Trophoblast cell (in vitro differentiated cells and primary cell): ENCODE results near the gene CSH1.
"Not testable (repeated sequence)": the region's sequence is repeated elsewhere in the genome, so short reads cannot be mapped to it uniquely, and the experiment has no call there.

Experiments used
- DNase-seq, 2 donors: peaks; one replicate each; pipeline ENCODE4 v3.0.0-alpha.2; 2016
- H2AFZ ChIP-seq: 2 replicates; pipeline ENCODE4 v1.6.1; 2013; ENCODE audit warnings: low read length, moderate library complexity, mild to moderate bottlenecking; ENCODE audit not compliant: insufficient read depth, poor library complexity
- H2AK5ac ChIP-seq: 2 replicates; pipeline ENCODE4 v1.6.1; 2013; ENCODE audit warnings: mild to moderate bottlenecking, low read length
- H2BK120ac ChIP-seq: 2 replicates; pipeline ENCODE4 v1.6.1; 2013; ENCODE audit warnings: low read length, mild to moderate bottlenecking, moderate library complexity; ENCODE audit not compliant: insufficient read depth, poor library complexity
- H2BK12ac ChIP-seq: 2 replicates; pipeline ENCODE4 v1.6.1; 2013; ENCODE audit warnings: mild to moderate bottlenecking, low read length, moderate library complexity
- H2BK5ac ChIP-seq: 2 replicates; pipeline ENCODE4 v1.6.1; 2013; ENCODE audit warnings: low read length, low read depth, moderate library complexity, mild to moderate bottlenecking; ENCODE audit not compliant: poor library complexity
- H3K14ac ChIP-seq: 2 replicates; pipeline ENCODE4 v1.6.1; 2013; ENCODE audit warnings: mild to moderate bottlenecking, low read length
- H3K18ac ChIP-seq: 2 replicates; pipeline ENCODE4 v1.6.1; 2013; ENCODE audit warnings: mild to moderate bottlenecking, low read length
- H3K23ac ChIP-seq: 2 replicates; pipeline ENCODE4 v1.6.1; 2013; ENCODE audit warnings: low read length
- H3K27ac ChIP-seq: 2 replicates; pipeline ENCODE4 v1.5.1; 2013; ENCODE audit warnings: low read depth, mild to moderate bottlenecking, inconsistent platforms, low read length, moderate library complexity
- H3K27me3 ChIP-seq: 2 replicates; pipeline ENCODE4 v1.6.1; 2013; ENCODE audit warnings: inconsistent platforms, mild to moderate bottlenecking, low read length, moderate library complexity; ENCODE audit not compliant: insufficient read depth
- H3K36me3 ChIP-seq, 2 experiments: 1 replicate in 1 of 2; 2 replicates in 1 of 2; pipeline ENCODE4 v1.6.1; 2013; ENCODE audit warnings: low read length in 2 of 2, mild to moderate bottlenecking in 2 of 2, moderate library complexity in 1 of 2; ENCODE audit not compliant: insufficient read depth in 2 of 2, control insufficient read depth in 1 of 2
- H3K4ac ChIP-seq: 2 replicates; pipeline ENCODE4 v1.6.1; 2013; ENCODE audit warnings: low read depth, mild to moderate bottlenecking, low read length, moderate library complexity
- H3K4me1 ChIP-seq, 2 experiments: 1 replicate in 1 of 2; 2 replicates in 1 of 2; pipeline ENCODE4 v1.6.1; 2013; ENCODE audit warnings: low read length in 2 of 2, mild to moderate bottlenecking in 2 of 2, moderate library complexity in 1 of 2; ENCODE audit not compliant: insufficient read depth in 2 of 2, control insufficient read depth in 1 of 2
- H3K4me2 ChIP-seq: 2 replicates; pipeline ENCODE4 v1.6.1; 2013; ENCODE audit warnings: inconsistent platforms, mild to moderate bottlenecking, low read length, moderate library complexity
- H3K4me3 ChIP-seq: 2 replicates; pipeline ENCODE4 v1.5.1; 2013; ENCODE audit warnings: mild to moderate bottlenecking, low read depth, low read length, inconsistent platforms
- H3K79me1 ChIP-seq: one replicate; pipeline ENCODE4 v1.6.1; 2013; ENCODE audit warnings: low read length
- H3K79me2 ChIP-seq: 2 replicates; pipeline ENCODE4 v1.6.1; 2013; ENCODE audit warnings: low read length, mild to moderate bottlenecking; ENCODE audit not compliant: control insufficient read depth, insufficient read depth, poor library complexity
- H3K9ac ChIP-seq: 2 replicates; pipeline ENCODE4 v1.6.1; 2013; ENCODE audit warnings: mild to moderate bottlenecking, low read length
- H3K9me3 ChIP-seq: 2 replicates; pipeline ENCODE4 v1.6.1; 2013; ENCODE audit warnings: low read depth, mild to moderate bottlenecking, control low read depth, inconsistent platforms, low read length; ENCODE audit not compliant: insufficient read depth
- H4K12ac ChIP-seq: 2 replicates; pipeline ENCODE4 v1.6.1; 2013; ENCODE audit warnings: low read depth, mild to moderate bottlenecking, low read length, moderate library complexity
- H4K8ac ChIP-seq: 2 replicates; pipeline ENCODE4 v1.6.1; 2013; ENCODE audit warnings: low read depth, mild to moderate bottlenecking, low read length, moderate library complexity
- H4K91ac ChIP-seq: one replicate; pipeline ENCODE4 v1.6.1; 2013; ENCODE audit warnings: low read depth, mild to moderate bottlenecking, low read length, moderate library complexity
- WGBS: extraction: QIAGEN DNeasy Blood & Tissue Kit; methylation state at CpG from one replicate; pipeline ENCODE4 v1.1.7; 2013; ENCODE audit warnings: missing lambda C conversion rate; ENCODE audit not compliant: insufficient read length, insufficient coverage; ENCODE audit errors: extremely low coverage; 5-methylcytosine and 5-hydroxymethylcytosine counted together

The CSH1 gene

DNA sequence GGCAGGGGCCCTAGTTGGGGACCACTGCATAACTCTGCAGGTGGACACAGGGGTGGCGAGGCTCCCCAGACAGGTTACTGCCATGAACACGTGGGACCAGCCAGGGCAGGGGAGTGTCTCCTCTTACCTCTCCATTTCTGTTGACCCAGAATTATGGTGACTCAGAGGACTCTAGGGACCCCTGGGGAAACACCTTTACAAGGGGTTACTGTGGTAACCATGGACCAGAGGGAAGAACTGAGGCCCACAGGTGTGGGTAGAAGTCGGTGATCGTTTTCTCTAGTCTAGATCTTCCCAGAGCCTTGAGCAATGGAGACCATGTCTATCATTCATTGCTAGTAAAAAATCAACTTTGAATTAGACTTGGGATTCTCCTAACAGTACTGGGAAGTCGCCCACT lies 24.4 kb upstream of the CSH1 start:
- not testable (repeated sequence) for H3K79me1 ChIP-seq, H3K18ac ChIP-seq, H3K14ac ChIP-seq, H2BK120ac ChIP-seq, H3K4me2 ChIP-seq, H3K4ac ChIP-seq, H3K4me1 ChIP-seq, H3K9me3 ChIP-seq, H3K9ac ChIP-seq, H3K36me3 ChIP-seq, H2BK12ac ChIP-seq, H4K91ac ChIP-seq, H4K8ac ChIP-seq, H4K12ac ChIP-seq, H3K79me2 ChIP-seq, H3K27ac ChIP-seq, H3K4me3 ChIP-seq, H2BK5ac ChIP-seq, H2AFZ ChIP-seq, H3K27me3 ChIP-seq, DNase-seq, H3K23ac ChIP-seq, H2AK5ac ChIP-seq
- no CpG with 5 or more reads among the region's 5 CpGs for WGBS

DNA sequence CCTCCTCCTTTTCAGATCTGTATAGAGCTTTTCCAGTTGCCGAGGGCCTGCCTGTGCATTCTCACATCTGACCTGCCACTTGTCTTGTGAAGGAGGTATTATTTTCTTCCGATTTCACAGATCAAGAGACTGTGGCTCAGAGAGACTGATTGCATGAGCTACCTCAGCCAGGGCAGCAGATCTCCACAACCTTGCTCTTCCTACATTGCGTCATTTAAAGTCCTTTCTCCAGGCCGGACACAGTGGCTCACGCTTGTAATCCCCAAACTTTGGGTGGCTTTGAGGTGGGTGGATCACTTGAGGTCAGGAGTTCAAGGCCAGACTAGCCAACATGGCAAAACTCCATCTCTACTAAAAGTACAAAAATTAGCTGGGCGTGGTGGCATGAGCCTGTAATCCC lies 23.7 kb upstream of the CSH1 start:
- WGBS: no CpG with 5 or more reads among the region's 6 CpGs
- H3K14ac ChIP-seq, H4K91ac ChIP-seq, H3K23ac ChIP-seq, H3K27me3 ChIP-seq, H3K4ac ChIP-seq, H3K4me3 ChIP-seq, H3K27ac ChIP-seq, H2BK120ac ChIP-seq, H4K12ac ChIP-seq, H3K9ac ChIP-seq, H3K79me1 ChIP-seq, H3K18ac ChIP-seq, H3K4me2 ChIP-seq, H3K79me2 ChIP-seq, DNase-seq, H3K9me3 ChIP-seq, H2BK5ac ChIP-seq, H2AFZ ChIP-seq, H2AK5ac ChIP-seq, H2BK12ac ChIP-seq, H3K4me1 ChIP-seq, H3K36me3 ChIP-seq, H4K8ac ChIP-seq: not testable (repeated sequence)

DNA sequence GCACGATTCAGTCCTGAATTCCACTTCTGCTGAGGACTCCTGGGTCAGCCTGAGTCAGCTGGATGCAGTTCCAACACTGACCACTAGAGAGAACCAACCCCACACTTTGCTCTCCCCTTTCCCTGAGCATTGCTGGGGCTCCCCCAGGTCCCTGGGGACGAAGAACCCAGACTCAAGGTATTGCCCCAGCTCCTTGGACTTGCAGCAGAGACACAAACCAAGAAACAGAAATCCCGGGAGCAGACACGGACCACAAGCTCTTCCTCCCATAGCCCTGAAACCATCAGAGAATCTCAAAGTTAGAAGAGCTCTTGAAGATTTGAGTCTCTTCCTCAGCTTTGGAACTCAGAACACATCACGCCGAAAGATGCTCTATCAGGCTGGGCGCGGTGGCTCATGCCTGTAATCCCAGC lies 22.9 kb upstream of the CSH1 start:
- H3K79me1 ChIP-seq: no peaks in the 10 kb centered on the region
- no CpG with 5 or more reads among the region's 8 CpGs for WGBS

DNA sequence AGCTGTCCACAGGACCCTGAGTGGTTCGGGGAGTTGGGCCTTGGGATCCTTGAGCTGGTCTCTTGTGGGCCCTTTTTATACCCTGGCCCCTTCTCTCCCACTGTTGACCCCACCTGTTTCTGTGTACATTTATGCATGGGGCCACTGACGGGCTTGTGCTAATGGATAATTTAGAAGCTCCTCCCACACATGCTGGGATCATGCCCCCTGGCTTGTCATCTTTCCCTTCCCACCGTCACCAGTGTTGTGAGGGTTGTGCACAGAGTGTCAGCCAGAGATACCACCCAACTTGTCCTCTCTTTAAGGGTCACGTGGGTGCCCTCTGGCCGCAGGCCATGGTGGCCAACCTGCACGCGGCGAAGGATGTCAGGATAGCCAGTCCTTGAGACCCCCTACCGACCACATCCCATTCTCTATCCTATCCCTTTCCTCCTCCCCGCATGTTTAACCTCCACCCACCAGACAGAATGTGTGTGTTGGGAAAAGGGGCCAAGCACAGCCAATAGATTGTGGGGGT lies 22.5 kb upstream of the CSH1 start, which contains the start of gene GH1:
Gene GH1, minus strand, starts transcription at position 51 of the 517 bp plus-strand sequence. CDS start 63 bp downstream, outside the sequence.
- not testable (repeated sequence) for H3K23ac ChIP-seq, H3K18ac ChIP-seq, H2BK12ac ChIP-seq, H3K4me1 ChIP-seq, DNase-seq, H3K14ac ChIP-seq, H2AFZ ChIP-seq, H3K9ac ChIP-seq, H2BK120ac ChIP-seq, H3K9me3 ChIP-seq, H3K79me1 ChIP-seq, H3K4me3 ChIP-seq, H3K4me2 ChIP-seq, H3K27ac ChIP-seq, H4K91ac ChIP-seq, H3K27me3 ChIP-seq, H2AK5ac ChIP-seq, H4K8ac ChIP-seq, H4K12ac ChIP-seq, H3K36me3 ChIP-seq, H3K4ac ChIP-seq, H3K79me2 ChIP-seq, H2BK5ac ChIP-seq
- no CpG with 5 or more reads among the region's 10 CpGs for WGBS

More for the DNA sequence above, 22.9 kb upstream of the CSH1 start:
- Histone ChIP-seq H4K12ac (no peak overlapping the region), H2AFZ (no peak overlapping the region), H3K23ac (no peak overlapping the region), H3K14ac (no peak overlapping the region), H3K27ac (no peak overlapping the region), H4K91ac (no peak overlapping the region), H3K18ac (no peak overlapping the region), H3K36me3 (no peaks in the 10 kb centered on the region), H3K9me3 (no peaks in the 10 kb centered on the region), H2AK5ac (no peak overlapping the region), H3K4me1 (no peaks in the 10 kb centered on the region), H3K4ac (no peak overlapping the region), H2BK120ac (no peak overlapping the region), H2BK12ac (no peak overlapping the region), H4K8ac (no peak overlapping the region), H3K9ac (no peak overlapping the region), H3K27me3 (no peaks in the 10 kb centered on the region), H2BK5ac (no peak overlapping the region), H3K4me3 (no peak overlapping the region), H3K79me2 (no peaks in the 10 kb centered on the region), H3K4me2 (no peak overlapping the region)
- peak; percentile 10 to 57 for DNase-seq
